Ectodermal cell (in vitro differentiated cells): ENCODE results near the gene SIVA1.
"Not testable (repeated sequence)": the region's sequence is repeated elsewhere in the genome, so short reads cannot be mapped to it uniquely, and the experiment has no call there.

Source experiments
- H3K27ac ChIP-seq: 2 replicates; pipeline ENCODE4 v1.7.0; 2013; ENCODE audit warnings: mild to moderate bottlenecking, low read depth, low read length; ENCODE audit not compliant: insufficient read depth, poor library complexity, severe bottlenecking
- H3K27me3 ChIP-seq: 2 replicates; pipeline ENCODE4 v1.7.0; 2013; ENCODE audit warnings: mild to moderate bottlenecking, low read length; ENCODE audit not compliant: insufficient read depth, control insufficient read depth, poor library complexity, severe bottlenecking
- H3K36me3 ChIP-seq: one replicate; pipeline ENCODE4 v1.7.0; 2013; ENCODE audit warnings: low read length; ENCODE audit not compliant: control insufficient read depth, insufficient read depth
- H3K4me1 ChIP-seq: one replicate; pipeline ENCODE4 v1.7.0; 2013; ENCODE audit warnings: low read length; ENCODE audit not compliant: control insufficient read depth, insufficient read depth
- H3K4me3 ChIP-seq: 2 replicates; pipeline ENCODE4 v1.7.0; 2013; ENCODE audit warnings: low read depth, low read length, control low read depth; ENCODE audit not compliant: insufficient read depth
- H3K9me3 ChIP-seq: 2 replicates; pipeline ENCODE4 v1.7.0; 2013; ENCODE audit warnings: mild to moderate bottlenecking, low read length, moderate library complexity; ENCODE audit not compliant: control insufficient read depth
- WGBS, 2 experiments: methylation state at CpG; one replicate each; pipeline ENCODE4 v1.1.7; 2013; ENCODE audit warnings: missing lambda C conversion rate in 2 of 2; 5-methylcytosine and 5-hydroxymethylcytosine counted together

SIVA1 gene

GRCh38 chr14:104743461-104744380 is 9.2 kb upstream of the SIVA1 start:
- Histone ChIP-seq H3K27me3 (no peaks in the 10 kb centered on the region), H3K4me1 (peaks cover 7% of the 10 kb centered on the region), H3K36me3 (no peaks in the 10 kb centered on the region), H3K9me3 (no peaks in the 10 kb centered on the region), H3K4me3 (no peak overlapping the region), H3K27ac (no peak overlapping the region)
- WGBS, 2 experiments, result 89 to 90% methylated on average over 28 of the region's 28 CpGs

GRCh38 chr14:104744484-104744883 is 8.5 kb upstream of the SIVA1 start:
- no peak overlapping the region for H3K4me3 ChIP-seq
- H3K27me3 ChIP-seq, result no peaks in the 10 kb centered on the region
- H3K9me3 ChIP-seq, result no peaks in the 10 kb centered on the region
- H3K4me1 ChIP-seq, result peaks cover 8% of the 10 kb centered on the region
- no peak overlapping the region for H3K27ac ChIP-seq
- no peaks in the 10 kb centered on the region for H3K36me3 ChIP-seq
- 85 to 88% methylated on average over 10 of the region's 10 CpGs for WGBS, 2 experiments

GRCh38 chr14:104745431-104745830 is 7.5 kb upstream of the SIVA1 start:
- no peak overlapping the region for H3K4me3 ChIP-seq
- no peaks in the 10 kb centered on the region for H3K27me3 ChIP-seq
- WGBS, 2 experiments, result 96 to 97% methylated on average over 9 of the region's 9 CpGs
- H3K9me3 ChIP-seq, result no peaks in the 10 kb centered on the region
- H3K27ac ChIP-seq, result no peak overlapping the region
- H3K36me3 ChIP-seq, result peaks cover 4% of the 10 kb centered on the region
- H3K4me1 ChIP-seq, result peaks cover 8% of the 10 kb centered on the region

GRCh38 chr14:104746071-104746545 is 6.8 kb upstream of the SIVA1 start:
- no peaks in the 10 kb centered on the region for H3K9me3 ChIP-seq
- WGBS, 2 experiments, result 93 to 94% methylated on average over 13 of the region's 13 CpGs
- peaks cover 8% of the 10 kb centered on the region for H3K4me1 ChIP-seq
- no peak overlapping the region for H3K4me3 ChIP-seq
- no peak overlapping the region for H3K27ac ChIP-seq
- no peaks in the 10 kb centered on the region for H3K27me3 ChIP-seq
- peaks cover 4% of the 10 kb centered on the region for H3K36me3 ChIP-seq

- Histone ChIP-seq H3K36me3 (peaks cover 4% of the 10 kb centered on the region), H3K27me3 (no peaks in the 10 kb centered on the region), H3K4me1 (peaks cover 8% of the 10 kb centered on the region), H3K4me3 (no peak overlapping the region), H3K9me3 (no peaks in the 10 kb centered on the region), H3K27ac (no peak overlapping the region)
- 95 to 96% methylated on average over 7 of the region's 7 CpGs for WGBS, 2 experiments
These were observed 5.9 kb upstream of the SIVA1 start for GRCh38 chr14:104746934-104747481.

GRCh38 chr14:104747876-104748275 is 5.1 kb upstream of the SIVA1 start:
- peaks cover 8% of the 10 kb centered on the region for H3K4me1 ChIP-seq
- H3K36me3 ChIP-seq, result peaks cover 4% of the 10 kb centered on the region
- H3K27ac ChIP-seq, result no peak overlapping the region
- H3K27me3 ChIP-seq, result no peaks in the 10 kb centered on the region
- H3K4me3 ChIP-seq, result no peak overlapping the region
- 80 to 83% methylated on average over 9 of the region's 9 CpGs for WGBS, 2 experiments
- no peaks in the 10 kb centered on the region for H3K9me3 ChIP-seq

GRCh38 chr14:104749111-104749649 is 3.8 kb upstream of the SIVA1 start:
- peaks cover 11% of the 10 kb centered on the region for H3K4me1 ChIP-seq
- WGBS, 2 experiments, result 55 to 61% methylated on average over 11 of the region's 11 CpGs
- H3K27ac ChIP-seq, result no peak overlapping the region
- no peaks in the 10 kb centered on the region for H3K9me3 ChIP-seq
- no peak overlapping the region for H3K4me3 ChIP-seq
- H3K27me3 ChIP-seq, result no peaks in the 10 kb centered on the region
- H3K36me3 ChIP-seq, result peaks cover 4% of the 10 kb centered on the region

GRCh38 chr14:104750056-104750752 is 2.7 kb upstream of the SIVA1 start:
- 90 to 93% methylated on average over 12 of the region's 12 CpGs for WGBS, 2 experiments
- Histone ChIP-seq H3K27ac (no peak overlapping the region), H3K27me3 (no peaks in the 10 kb centered on the region), H3K9me3 (no peaks in the 10 kb centered on the region), H3K4me1 (peaks cover 14% of the 10 kb centered on the region), H3K4me3 (no peak overlapping the region), H3K36me3 (peaks cover 8% of the 10 kb centered on the region)

GRCh38 chr14:104750753-104751057 is 2.2 kb upstream of the SIVA1 start:
- Histone ChIP-seq H3K36me3 (peaks cover 10% of the 10 kb centered on the region), H3K4me1 (peaks cover 14% of the 10 kb centered on the region)
- H3K4me3 ChIP-seq, H3K27ac ChIP-seq, H3K9me3 ChIP-seq, H3K27me3 ChIP-seq: not testable (repeated sequence)
- 93 to 96% methylated on average over 5 of the region's 5 CpGs for WGBS, 2 experiments
